NCI-H2029 (cell line): ENCODE measurements around the gene MAGED4.
"Not testable (repeated sequence)": the region's sequence is repeated elsewhere in the genome, so short reads cannot be mapped to it uniquely, and the experiment has no call there.

Experiments used
- DNase-seq: peaks from one replicate; lab custom pipeline; 2025; lab: John Stamatoyannopoulos, UW

Gene MAGED4

GRCh38 chrX:52184440-52185077 is at the start of gene MAGED4:
TSS of gene MAGED4 (plus strand) at chrX:52184888. CDS start at chrX:52185923, 1,035 bp downstream.
- DNase-seq: not testable (repeated sequence)

DNA sequence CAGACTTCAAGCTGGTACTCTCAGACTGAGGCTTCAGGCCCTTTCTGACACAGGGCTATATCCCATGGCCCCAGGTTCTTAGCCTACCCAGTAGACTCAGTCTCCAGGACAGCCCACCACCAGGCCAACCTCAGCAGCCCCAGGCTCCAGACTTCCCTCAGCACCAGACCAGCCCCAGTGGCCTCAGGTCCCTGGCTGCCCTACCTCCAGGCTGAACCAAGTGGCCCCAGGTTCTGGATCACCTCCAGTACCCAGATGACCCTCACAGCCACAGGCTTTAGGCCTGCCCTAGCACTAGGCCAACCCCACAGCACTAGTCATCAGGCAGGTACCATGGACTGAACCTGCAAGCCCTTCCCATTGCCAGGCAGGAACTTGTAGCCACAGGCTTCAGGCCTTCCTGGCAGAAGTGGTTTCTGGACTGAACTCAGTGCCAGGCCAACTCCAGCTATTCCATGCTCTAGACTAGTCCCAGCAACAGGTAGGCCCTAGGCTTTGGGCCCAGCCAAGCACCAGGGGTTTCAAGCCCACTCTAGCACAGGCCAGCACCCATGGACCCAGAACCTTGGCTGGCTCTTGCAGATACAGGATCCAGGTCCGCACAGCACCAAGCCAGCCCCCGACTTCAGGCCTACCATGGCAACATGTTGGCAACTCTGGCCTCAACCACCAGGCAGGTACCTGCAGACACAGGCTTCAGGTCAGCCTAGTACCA is 45.7 kb upstream of the MAGED4 start:
- no peak for DNase-seq

GRCh38 chrX:52139545-52139895 is 45.2 kb upstream of the MAGED4 start:
- DNase-seq: no peak

GRCh38 chrX:52140020-52140419 is 44.7 kb upstream of the MAGED4 start:
- no peak for DNase-seq

DNA sequence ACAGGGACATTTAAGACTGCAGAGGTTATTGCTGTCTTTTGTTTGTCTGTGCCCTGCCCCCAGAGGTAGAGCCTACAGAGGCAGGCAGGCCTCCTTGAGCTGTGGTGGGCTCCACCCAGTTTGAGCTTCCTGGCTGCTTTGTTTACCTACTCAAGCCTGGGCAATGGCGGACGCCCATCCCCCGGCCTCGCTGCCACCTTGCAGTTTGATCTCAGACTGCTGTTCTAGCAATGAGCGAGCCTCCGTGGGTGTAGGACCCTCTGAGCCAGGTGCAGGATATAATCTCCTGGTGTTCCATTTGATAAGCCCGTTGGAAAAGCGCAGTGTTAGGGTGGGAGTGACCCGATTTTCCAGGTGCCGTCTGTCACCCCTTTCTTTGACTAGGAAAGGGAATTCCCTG is 34.0 kb upstream of the MAGED4 start:
- DNase-seq: not testable (repeated sequence)

DNA sequence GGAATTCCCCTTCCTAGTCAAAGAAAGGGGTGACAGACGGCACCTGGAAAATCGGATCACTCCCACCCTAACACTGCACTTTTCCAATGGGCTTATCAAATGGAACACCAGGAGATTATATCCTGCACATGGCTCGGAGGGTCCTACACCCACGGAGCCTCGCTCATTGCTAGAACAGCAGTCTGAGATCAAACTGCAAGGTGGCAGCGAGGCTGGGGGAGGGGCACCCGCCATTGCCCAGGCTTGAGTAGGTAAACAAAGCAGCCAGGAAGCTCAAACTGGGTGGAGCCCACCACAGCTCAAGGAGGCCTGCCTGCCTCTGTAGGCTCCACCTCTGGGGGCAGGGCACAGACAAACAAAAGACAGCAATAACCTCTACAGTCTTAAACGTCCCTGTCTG is 24.5 kb upstream of the MAGED4 start:
- not testable (repeated sequence) for DNase-seq

- no peak for DNase-seq
Observed at GRCh38 chrX:52166840-52167239, 17.8 kb upstream of the MAGED4 start.

- not testable (repeated sequence) for DNase-seq
Observed at GRCh38 chrX:52171055-52171454, 13.6 kb upstream of the MAGED4 start.

DNA sequence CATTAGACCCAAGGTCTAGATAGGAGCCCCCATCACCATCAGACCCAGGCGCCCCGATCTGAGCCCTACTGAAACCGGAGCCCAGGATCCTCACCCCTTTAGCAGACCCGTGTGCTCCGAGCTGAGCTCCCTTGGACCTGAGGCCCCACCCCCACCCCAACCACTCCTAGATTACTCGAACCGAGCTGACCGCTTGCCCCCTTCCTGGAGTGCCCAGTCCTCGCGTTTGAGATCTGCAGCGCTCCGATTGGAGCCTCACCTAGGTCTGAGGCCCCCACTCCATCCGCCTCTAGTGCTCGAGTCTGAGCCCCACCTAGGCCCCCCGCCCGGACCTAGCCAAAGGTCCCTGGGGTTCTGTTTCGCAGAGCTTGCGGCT is 378 bp downstream of the MAGED4 start:
- DNase-seq: not testable (repeated sequence)

GRCh38 chrX:52211405-52211804 is 26.7 kb downstream of the MAGED4 start:
- not testable (repeated sequence) for DNase-seq

GRCh38 chrX:52213276-52213675 is 28.6 kb downstream of the MAGED4 start:
- no peak for DNase-seq

- no peak for DNase-seq
Observed at GRCh38 chrX:52216541-52216940, 31.9 kb downstream of the MAGED4 start.

- DNase-seq: no peak
Observed at GRCh38 chrX:52217494-52218160, 32.9 kb downstream of the MAGED4 start.

- no peak for DNase-seq
Observed at GRCh38 chrX:52220936-52221335, 36.2 kb downstream of the MAGED4 start.
